Activated CD4-positive, alpha-beta T cell treated with anti-CD3 and anti-CD28 coated beads, Interleukin-2, amount 50 U/mL, for 4 hours (primary cell): ENCODE results near the gene ATCAY.
"Not testable (repeated sequence)": the region's sequence is repeated elsewhere in the genome, so short reads cannot be mapped to it uniquely, and the experiment has no call there.

Experiments
- DNase-seq, 2 experiments: peaks; one replicate each; pipeline ENCODE4 v3.0.0-alpha.2; 2020

The ATCAY gene

GRCh38 chr19:3950871-3951861 lies 70.7 kb downstream of the ATCAY start:
- DNase-seq: no peak

GRCh38 chr19:3952755-3953276 lies 72.3 kb downstream of the ATCAY start:
- not testable (repeated sequence) for DNase-seq

DNA sequence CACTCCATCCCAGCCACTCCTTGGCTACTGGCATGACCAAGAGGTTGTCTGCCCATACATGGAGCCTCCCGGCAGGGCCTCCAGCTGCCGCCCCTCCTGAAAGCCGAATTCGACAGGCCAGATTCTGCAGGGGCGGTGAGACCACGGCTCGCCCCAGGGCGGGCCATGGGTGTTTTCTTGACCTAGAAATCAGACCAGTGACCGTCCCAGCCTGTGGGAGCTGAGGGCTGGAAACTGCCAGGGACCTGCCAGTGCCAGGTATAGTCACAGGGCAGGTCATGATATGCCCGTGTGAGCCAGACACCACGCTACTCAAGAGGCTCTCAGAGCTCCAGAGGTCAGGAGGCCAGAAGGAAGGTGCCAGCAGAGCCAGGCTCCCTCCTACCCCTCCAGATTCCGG lies 73.6 kb downstream of the ATCAY start:
- no peak for DNase-seq

GRCh38 chr19:3955276-3955675 lies 74.8 kb downstream of the ATCAY start:
- DNase-seq: not testable (repeated sequence)

- no peak for DNase-seq
These were observed 75.2 kb downstream of the ATCAY start for GRCh38 chr19:3955688-3956087.

- DNase-seq: no peak
These were observed 78.6 kb downstream of the ATCAY start for GRCh38 chr19:3958836-3959765.

DNA sequence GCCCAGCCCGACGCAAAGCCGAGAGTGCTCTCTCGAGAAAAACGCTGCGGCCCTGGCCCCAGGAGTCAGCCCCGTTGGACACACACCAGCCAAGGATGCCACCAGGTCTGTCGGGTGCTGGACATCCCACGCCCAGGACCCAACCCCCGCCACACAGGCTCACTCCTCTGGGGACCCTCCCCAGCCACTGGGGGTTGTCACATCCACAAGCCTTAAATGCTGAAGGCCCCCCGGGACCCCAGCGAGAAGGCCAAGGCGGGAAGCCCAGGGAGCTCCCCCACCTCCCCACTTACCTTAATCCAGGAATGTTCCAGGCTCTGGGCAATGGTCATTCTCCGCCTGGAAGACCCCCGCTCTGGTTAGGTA lies 79.3 kb downstream of the ATCAY start:
- no peak for DNase-seq

DNA sequence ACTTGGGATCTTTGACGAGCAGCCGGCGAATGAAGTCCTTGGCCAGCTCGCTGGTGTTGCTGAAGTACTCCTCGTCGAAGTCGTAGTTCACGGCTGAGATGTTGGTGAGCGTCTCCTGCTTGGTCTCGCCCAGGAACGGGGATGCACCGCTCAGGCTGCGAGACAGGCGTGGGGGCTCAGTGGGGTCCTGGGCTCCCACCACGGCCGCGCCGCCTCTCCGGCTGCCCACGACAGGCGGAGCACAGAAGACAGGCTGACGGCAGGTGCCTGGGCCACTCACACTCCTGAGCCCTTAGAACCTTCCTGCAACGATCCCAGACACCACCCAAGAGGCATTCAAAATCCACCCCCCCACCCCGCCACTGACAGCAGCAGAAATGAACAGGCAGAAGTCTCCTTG lies 80.5 kb downstream of the ATCAY start:
- DNase-seq: no peak

- no peak for DNase-seq
These were observed 83.2 kb downstream of the ATCAY start for GRCh38 chr19:3963458-3964255.

- no peak for DNase-seq
These were observed 84.0 kb downstream of the ATCAY start for GRCh38 chr19:3964256-3965194.

DNA sequence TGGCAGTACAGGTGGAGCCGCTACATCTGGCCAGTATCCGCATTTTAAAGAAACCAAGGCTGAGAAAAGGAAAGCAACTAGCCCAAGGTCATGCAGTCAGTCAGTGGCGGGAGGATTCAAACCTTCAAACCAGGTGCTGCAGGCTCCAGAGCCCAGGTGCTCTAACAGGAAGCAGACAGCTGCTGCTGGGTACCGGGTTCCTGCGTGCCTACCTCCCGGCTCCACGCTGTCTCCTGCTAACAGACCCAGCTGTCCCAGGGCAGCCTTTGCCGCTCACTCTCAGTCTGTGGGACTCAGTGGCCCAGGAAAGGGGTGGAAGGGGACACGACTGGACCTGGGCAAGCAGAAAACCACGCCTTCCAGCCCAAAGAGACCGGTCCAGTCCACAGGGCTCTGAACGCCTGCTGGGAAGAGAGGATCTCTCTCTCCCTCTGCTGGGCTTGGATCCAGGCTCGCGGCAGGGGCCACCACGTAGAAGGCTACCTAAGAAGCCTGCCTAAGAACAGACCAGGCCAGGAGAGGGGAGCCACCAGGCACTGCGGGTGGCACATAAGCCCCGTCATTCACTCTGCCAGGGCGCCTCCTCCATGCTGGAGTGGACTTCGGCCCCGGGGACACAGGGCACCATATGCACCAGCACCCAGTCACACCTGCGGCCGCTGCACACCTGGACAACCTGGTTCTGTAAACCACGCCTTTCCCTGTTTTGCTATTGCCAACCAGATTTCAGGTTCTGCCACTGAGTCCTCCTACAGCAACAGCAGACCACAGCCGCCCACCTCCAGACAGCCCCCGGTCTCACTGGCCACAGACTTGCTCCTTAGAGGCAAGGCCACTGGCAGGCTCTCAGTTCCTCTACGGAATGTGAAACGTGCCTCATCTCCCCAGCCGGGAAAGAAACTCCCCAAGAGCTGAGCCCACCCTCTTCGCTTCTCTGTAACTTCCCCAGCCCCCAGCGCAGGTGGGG lies 85.8 kb downstream of the ATCAY start:
- no peak for DNase-seq

GRCh38 chr19:3967983-3968382 lies 87.5 kb downstream of the ATCAY start:
- not testable (repeated sequence) for DNase-seq

DNA sequence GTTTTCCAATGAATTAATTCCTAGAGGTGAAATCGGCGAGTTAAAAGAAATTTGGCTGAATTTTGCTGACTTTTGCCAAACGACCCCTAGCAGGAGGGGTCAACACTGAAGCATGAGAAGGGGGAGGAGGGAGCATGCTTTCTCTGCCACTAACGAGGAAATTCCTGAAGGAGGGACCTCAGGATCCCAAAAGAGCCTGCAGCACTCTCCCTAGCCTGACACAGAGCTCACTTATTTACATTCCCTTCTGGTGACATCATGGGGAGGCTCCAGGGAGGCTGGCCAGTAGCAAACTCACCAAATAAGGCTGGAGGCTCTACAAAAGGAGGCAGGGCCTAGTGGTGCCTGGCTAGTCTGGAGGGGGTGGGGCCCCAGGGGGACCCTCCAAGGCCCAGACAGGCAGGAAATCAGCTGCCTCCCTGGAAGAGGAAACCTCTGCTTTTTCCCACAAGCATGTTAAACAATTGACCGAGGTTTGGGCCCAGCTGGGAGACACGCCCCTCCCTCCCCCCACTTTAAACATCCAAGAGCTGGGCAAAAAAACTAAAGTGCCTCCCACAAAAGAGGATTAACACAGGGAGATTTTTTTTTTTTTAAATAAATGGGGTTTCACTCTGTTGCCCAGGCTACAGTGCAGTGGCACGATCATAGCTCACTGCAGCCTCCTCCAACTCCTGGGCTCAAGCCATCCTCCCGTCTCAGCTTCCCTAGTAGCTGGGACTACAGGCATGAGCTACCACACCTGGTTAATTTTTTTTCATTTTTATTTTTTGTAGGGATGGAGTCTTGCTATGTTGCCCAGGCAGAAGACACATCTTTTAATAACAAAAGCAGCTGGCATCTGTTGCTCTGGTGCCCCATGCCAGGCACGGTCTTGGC lies 88.3 kb downstream of the ATCAY start:
- DNase-seq: no peak

- no peak for DNase-seq
These were observed 89.2 kb downstream of the ATCAY start for GRCh38 chr19:3969435-3970312.

DNA sequence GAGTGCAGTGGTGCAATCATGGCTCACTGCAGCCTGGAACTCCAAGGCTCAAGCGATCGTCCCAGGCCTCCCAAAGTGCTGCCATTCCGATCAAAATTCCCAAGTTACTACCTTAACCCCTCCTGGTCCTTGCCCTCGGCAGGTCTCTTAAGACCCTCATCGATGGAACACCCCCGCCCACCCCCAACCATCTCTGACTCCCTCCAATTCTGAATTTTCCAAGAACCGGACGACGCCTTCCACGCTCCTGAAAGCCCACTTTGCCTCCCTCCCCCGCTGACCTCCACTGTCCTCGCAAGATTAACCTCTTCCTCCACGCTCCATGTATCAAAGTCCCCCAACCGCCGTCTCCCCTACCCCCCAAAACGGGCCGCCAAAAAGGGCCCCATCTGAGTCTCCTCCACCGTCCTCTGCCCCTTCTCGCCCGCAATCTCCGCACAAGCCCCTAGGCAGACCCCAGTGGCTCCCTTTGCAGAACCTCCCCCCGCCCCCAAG lies 89.9 kb downstream of the ATCAY start:
- DNase-seq: no peak

DNA sequence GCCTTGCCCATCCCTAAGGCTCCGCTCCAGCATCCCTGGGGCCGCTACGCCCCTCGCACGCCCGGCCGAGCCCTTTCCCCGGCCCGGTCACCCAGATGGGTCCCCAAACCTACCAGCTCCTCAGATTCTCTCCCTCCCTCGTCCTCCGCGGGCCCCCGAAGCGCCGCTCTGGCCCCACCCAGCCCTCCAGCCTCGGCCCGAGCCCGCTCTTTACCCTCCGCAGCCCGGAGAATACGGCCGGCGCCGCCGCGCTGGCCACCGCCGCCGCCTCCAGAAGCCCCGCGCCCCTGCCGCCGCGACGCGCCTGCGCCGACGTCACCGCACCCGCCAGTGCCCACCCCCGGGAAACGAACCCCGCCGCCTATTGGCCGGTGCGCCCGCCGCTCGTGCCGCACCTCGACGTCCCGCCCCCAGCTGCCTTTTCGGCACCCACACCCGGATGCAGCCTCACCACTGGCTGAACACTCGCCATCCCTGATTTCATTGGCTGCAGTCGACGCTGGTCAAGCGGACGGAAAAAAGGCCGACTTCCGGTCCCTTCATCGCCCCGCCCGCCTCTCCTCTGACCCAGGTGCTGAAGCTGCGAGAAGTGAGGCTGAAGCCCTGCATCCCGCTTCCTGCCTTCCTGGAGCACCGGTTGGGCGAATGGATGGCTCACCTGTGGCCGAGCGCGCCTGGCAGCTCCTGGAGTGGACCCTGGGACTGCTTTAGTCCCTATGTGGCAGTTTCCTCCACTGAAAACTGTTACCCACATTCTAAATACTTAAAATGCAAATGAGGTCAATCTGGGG lies 90.5 kb downstream of the ATCAY start, which contains the start of gene DAPK3:
DAPK3 (minus strand) TSS at position 292 of the 791 bp plus-strand sequence. CDS start 1,364 bp downstream, outside the sequence.
- DNase-seq: peak; percentile 86

DNA sequence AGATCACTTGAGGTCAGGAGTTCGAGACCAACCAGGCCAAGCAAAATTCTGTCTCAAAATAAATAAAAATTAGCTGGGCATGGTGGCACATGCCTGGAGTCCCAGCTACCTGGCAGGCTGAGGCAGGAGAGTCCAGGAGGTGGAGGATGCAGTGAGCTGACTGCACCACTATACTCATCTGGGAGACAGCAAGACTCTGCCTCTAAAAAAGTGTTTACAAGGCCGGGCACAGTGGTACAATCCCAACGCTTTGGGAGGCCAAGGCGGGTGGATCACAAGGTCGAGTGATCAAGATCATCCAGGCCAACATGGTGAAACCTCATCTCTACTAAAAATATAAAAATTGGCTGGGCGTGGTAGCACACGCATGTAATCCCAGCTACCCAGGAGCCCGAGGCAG lies 94.7 kb downstream of the ATCAY start:
- no peak for DNase-seq
